Osteoblast (primary cell): Measurements from ENCODE around the gene ATG4A. TPM values are rescaled to one million over a fixed set of nuclear protein-coding genes. Genes with fewer than 3 reads are reported as not detected.
A peak's percentile ranks its signal among the peaks of the same experiment; 100 is the strongest.

ENCODE experiments used
- DNase-seq: peaks from one replicate; pipeline ENCODE4 v3.0.0; 2011; ENCODE audit warnings: low spot score, mixed read lengths; ENCODE audit not compliant: insufficient read length; ENCODE audit errors: missing footprints
- H2AFZ ChIP-seq: 2 replicates; pipeline ENCODE4 v1.6.0; 2011; ENCODE audit warnings: mild to moderate bottlenecking, low read length
- H3K27ac ChIP-seq: 2 replicates; pipeline ENCODE4 v1.5.1; 2011; ENCODE audit warnings: mild to moderate bottlenecking, low read depth, low read length, moderate library complexity
- H3K27me3 ChIP-seq: 2 replicates; pipeline ENCODE4 v1.6.0; 2012; ENCODE audit warnings: mild to moderate bottlenecking, control low read depth, inconsistent platforms, low read length, moderate library complexity; ENCODE audit not compliant: insufficient read depth
- H3K36me3 ChIP-seq: 2 replicates; pipeline ENCODE4 v1.5.1; 2011; ENCODE audit warnings: mild to moderate bottlenecking, low read length, control low read depth, moderate library complexity; ENCODE audit not compliant: insufficient read depth
- H3K4me1 ChIP-seq: 2 replicates; pipeline ENCODE4 v1.5.1; 2011; ENCODE audit warnings: mild to moderate bottlenecking, low read length, control low read depth, moderate library complexity; ENCODE audit not compliant: insufficient read depth
- H3K4me2 ChIP-seq: 2 replicates; pipeline ENCODE4 v1.6.0; 2011; ENCODE audit warnings: mild to moderate bottlenecking, low read length; ENCODE audit not compliant: insufficient read depth
- H3K4me3 ChIP-seq: fragments of 200-600 bp; sonication (generic); 3 replicates; pipeline ENCODE4 v1.5.1; 2012; ENCODE audit warnings: mild to moderate bottlenecking, low read length, inconsistent platforms; ENCODE audit not compliant: insufficient read depth
- H3K79me2 ChIP-seq: 2 replicates; pipeline ENCODE4 v1.6.0; 2012; ENCODE audit warnings: mild to moderate bottlenecking, low read length, control low read depth, inconsistent platforms; ENCODE audit not compliant: insufficient read depth
- H3K9me3 ChIP-seq: 2 replicates; pipeline ENCODE4 v1.5.1; 2011; ENCODE audit warnings: low read depth, low read length, control low read depth
- H4K20me1 ChIP-seq: 2 replicates; pipeline ENCODE4 v1.6.0; 2012; ENCODE audit warnings: mild to moderate bottlenecking, low read length, control low read depth; ENCODE audit not compliant: insufficient read depth
- CTCF ChIP-seq: IDR thresholded peaks from 2 replicates; pipeline ENCODE4 v1.5.1; 2011; ENCODE audit warnings: mild to moderate bottlenecking, low read depth, low read length, moderate library complexity; ENCODE audit errors: extremely low read depth
- total RNA-seq: library from RNA; depleted of rRNA; stranded (reverse); fragments of >200 nt; gene quantifications from 2 replicates; pipeline ENCODE4 v1.2.3, GENCODE V29; 2012

ATG4A gene
- total RNA-seq, 1 donor, result 6.9 TPM

DNA sequence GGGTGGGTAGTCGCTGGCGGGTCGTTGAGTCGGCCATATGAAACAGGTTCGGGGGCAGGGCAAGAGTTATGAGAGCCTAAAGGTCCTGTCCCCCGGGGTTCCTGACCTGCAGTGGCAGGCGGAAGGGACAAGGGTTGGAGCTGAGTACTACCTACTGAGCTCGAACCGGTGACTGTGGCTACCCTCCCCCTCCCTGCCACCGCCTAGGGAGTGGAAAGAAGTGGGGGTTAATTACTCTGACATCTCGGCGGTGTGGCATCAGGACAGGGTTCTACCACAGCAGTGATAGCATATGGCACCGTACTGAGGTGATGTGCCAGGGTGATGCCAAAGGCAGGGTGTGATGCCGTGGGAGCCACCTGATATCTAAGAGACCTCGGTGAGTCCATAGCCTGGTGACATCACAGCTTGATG, 307 bp downstream of the ATG4A start:
- DNase-seq, result no peak
- Histone ChIP-seq H3K27me3 (peaks cover 2% of the 10 kb centered on the region), H2AFZ (peak overlapping the region; percentile 80), H3K4me2 (peak overlapping the region; percentile 76), H3K4me3 (peak overlapping the region; percentile 72), H3K27ac (no peak overlapping the region), H3K4me1 (no peaks in the 10 kb centered on the region), H3K36me3 (peaks cover 2% of the 10 kb centered on the region), H3K9me3 (no peaks in the 10 kb centered on the region), H3K79me2 (peaks cover 18% of the 10 kb centered on the region), H4K20me1 (no peaks in the 10 kb centered on the region)
- TF ChIP-seq CTCF, result no peak

- no peak for TF ChIP-seq CTCF
- H3K4me2 ChIP-seq, result no peak overlapping the region
- no peak overlapping the region for H3K4me3 ChIP-seq
- H3K36me3 ChIP-seq, result no peaks in the 10 kb centered on the region
- H3K4me1 ChIP-seq, result no peaks in the 10 kb centered on the region
- H3K9me3 ChIP-seq, result no peaks in the 10 kb centered on the region
- no peak overlapping the region for H3K27ac ChIP-seq
- no peaks in the 10 kb centered on the region for H4K20me1 ChIP-seq
- DNase-seq, result no peak
- H3K79me2 ChIP-seq, result no peaks in the 10 kb centered on the region
- H2AFZ ChIP-seq, result no peak overlapping the region
- peaks cover 5% of the 10 kb centered on the region for H3K27me3 ChIP-seq
These were observed 5.8 kb downstream of the ATG4A start for GRCh38 chrX:108097380-108097779.

DNA sequence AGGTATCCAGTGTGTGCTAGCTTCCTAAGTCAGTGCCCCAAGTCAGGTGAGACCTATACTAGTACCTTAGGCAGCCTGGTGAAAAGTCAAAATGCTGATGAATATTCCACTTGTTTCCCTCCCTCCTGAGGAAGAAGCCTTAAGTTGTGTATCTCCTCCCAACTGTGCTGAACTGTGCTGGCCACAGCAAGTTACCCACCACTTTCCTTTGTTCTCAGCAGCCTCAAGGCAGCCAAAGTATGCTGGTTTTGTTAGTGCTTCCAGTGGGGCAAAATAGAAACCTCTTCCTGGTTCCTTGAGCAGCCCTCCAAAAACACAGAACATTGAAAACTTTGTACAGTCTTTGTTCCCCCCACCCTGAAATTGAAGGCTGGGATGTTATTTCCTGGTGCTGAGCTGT, 13.9 kb downstream of the ATG4A start:
- TF ChIP-seq CTCF, result no peak
- Histone ChIP-seq H3K27ac (no peak overlapping the region), H4K20me1 (peaks cover 3% of the 10 kb centered on the region), H3K4me1 (no peaks in the 10 kb centered on the region), H3K79me2 (no peaks in the 10 kb centered on the region), H3K27me3 (peaks cover 9% of the 10 kb centered on the region), H3K4me3 (no peak overlapping the region), H3K9me3 (no peaks in the 10 kb centered on the region), H3K4me2 (no peak overlapping the region), H2AFZ (no peak overlapping the region), H3K36me3 (no peaks in the 10 kb centered on the region)
- no peak for DNase-seq

GRCh38 chrX:108114541-108114940, 23.0 kb downstream of the ATG4A start:
- Histone ChIP-seq H3K4me3 (no peak overlapping the region), H4K20me1 (no peaks in the 10 kb centered on the region), H3K9me3 (no peaks in the 10 kb centered on the region), H3K27ac (no peak overlapping the region), H3K27me3 (peaks cover 4% of the 10 kb centered on the region), H3K36me3 (no peaks in the 10 kb centered on the region), H3K4me1 (no peaks in the 10 kb centered on the region), H2AFZ (no peak overlapping the region), H3K4me2 (no peak overlapping the region), H3K79me2 (no peaks in the 10 kb centered on the region)
- TF ChIP-seq CTCF, result no peak
- no peak for DNase-seq
